ENCODE measurements around the gene MET. TPM values are rescaled to one million over a fixed set of nuclear protein-coding genes. Genes with fewer than 3 reads are reported as not detected.

MET gene
- total and polyA plus RNA-seq, 10 of the 15 experiments (the other 5 are each of a cell fraction or from before 2014, with no cell fraction given), result 0.01 to 0.21 TPM; not detected in 8

- Histone ChIP-seq H4K20me1 (ENCODE audit: control insufficient read depth, insufficient read depth) (no peaks in the 10 kb centered on the region), H3K36me3 (ENCODE audit: control insufficient read depth in 2 of 2, insufficient read depth in 2 of 2, low read length in 1 of 2) (no peaks in the 10 kb centered on the region), H3K9me3 (replicated peaks; ENCODE audit: control insufficient read depth, insufficient read depth, low read length) (no peaks in the 10 kb centered on the region), H3K27ac (ENCODE audit: control insufficient read depth, insufficient read depth) (no peak overlapping the region), H3K27me3 (replicated peaks in 1 of 2; ENCODE audit: control insufficient read depth in 2 of 2, insufficient read depth in 2 of 2, low read length in 1 of 2) (no peaks in the 10 kb centered on the region; a peak in 1 of 4 replicates), H3K4me2 (ENCODE audit: control insufficient read depth, insufficient read depth) (no peak overlapping the region), H3K4me3 (no peak overlapping the region), H3K4me1 (ENCODE audit: control insufficient read depth, insufficient read depth, low read length) (no peaks in the 10 kb centered on the region), H2AFZ (ENCODE audit: control insufficient read depth, low read depth, low read length) (no peak overlapping the region), H3K9ac (ENCODE audit: control insufficient read depth, insufficient read depth, low read length) (no peak overlapping the region), H3K79me2 (ENCODE audit: control insufficient read depth, insufficient read depth, low read length) (no peaks in the 10 kb centered on the region)
- FAIRE-seq (no peak), ATAC-seq (no peak), DNase-seq (ENCODE audit: low read depth, low spot score) (no peak)
- ChIA-PET POLR2A (interaction anchor here (0.6 kb wide), 2 partner anchors 14 to 216 kb away, joined by 3 read pairs; no protein-coding TSS in a partner anchor), CTCF (interaction anchor here (1.0 to 10.0 kb wide), 3 partner anchors 214 to 577 kb away, joined by 3 to 118 read pairs (median 6); no protein-coding TSS in a partner anchor), RAD21 (ENCODE audit: unreplicated experiment) (interaction anchor here (1.2 kb wide), 1 partner anchor 12 kb away, joined by 3 read pairs; no protein-coding TSS in a partner anchor), SMC1A (ENCODE audit: uncharacterized antibody, unreplicated experiment) (interaction anchor here (1.0 to 2.3 kb wide), 3 partner anchors 215 to 548 kb away, joined by 3 to 7 read pairs (median 4); no protein-coding TSS in a partner anchor)
- TF ChIP-seq NRF1 (conservative IDR thresholded peaks at IDR 0.05; ENCODE audit: low read depth, low read length), result no peak
- TF ChIP-seq MYB (IDR thresholded peaks at IDR 0.05; ENCODE audit: borderline replicate concordance, low read depth, low read length), result no peak
- TF ChIP-seq ELK1 (IDR thresholded peaks at IDR 0.05; ENCODE audit: low read depth, low read length), result no peak
- TF ChIP-seq CBFB (IDR thresholded peaks at IDR 0.05; ENCODE audit: low read depth), result no peak
- TF ChIP-seq RBBP5 (conservative IDR thresholded peaks at IDR 0.05), result no peak
- no peak for TF ChIP-seq POLR2A (IDR thresholded peaks at IDR 0.05; ENCODE audit: low read depth, low read length)
- no peak for TF ChIP-seq MAX (IDR thresholded peaks at IDR 0.05; ENCODE audit: low read depth, low read length)
- TF ChIP-seq SP1 (IDR thresholded peaks at IDR 0.05; ENCODE audit: low read depth, low read length), result no peak
- TF ChIP-seq, protein P1, sequence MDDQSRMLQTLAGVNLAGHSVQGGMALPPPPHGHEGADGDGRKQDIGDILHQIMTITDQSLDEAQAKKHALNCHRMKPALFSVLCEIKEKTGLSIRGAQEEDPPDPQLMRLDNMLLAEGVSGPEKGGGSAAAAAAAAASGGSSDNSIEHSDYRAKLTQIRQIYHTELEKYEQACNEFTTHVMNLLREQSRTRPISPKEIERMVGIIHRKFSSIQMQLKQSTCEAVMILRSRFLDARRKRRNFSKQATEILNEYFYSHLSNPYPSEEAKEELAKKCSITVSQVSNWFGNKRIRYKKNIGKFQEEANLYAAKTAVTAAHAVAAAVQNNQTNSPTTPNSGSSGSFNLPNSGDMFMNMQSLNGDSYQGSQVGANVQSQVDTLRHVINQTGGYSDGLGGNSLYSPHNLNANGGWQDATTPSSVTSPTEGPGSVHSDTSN (IDR thresholded peaks at IDR 0.05; ENCODE audit: insufficient replicate concordance, low read depth, low read length), result no peak
- in situ Hi-C loops (cut with MboI) (no loop called here), intact Hi-C loops (cut with micrococcal nuclease; ENCODE audit: unreplicated experiment) (loop anchor here (5.0 kb wide), 1 partner anchor 635 kb away; no protein-coding TSS in a partner anchor)
- BruUV-seq (replicated peaks), result no TSS peak
- 36% methylated on average over 3 of the region's 3 CpGs for WGBS (ENCODE audit: insufficient coverage, insufficient replicate concordance, low lambda C conversion rate, missing lambda C conversion rate)
These were observed 135.1 kb downstream of the MET start for GRCh38 chr7:116807011-116807560.
